ENCODE measurements around the gene SLC25A43.
"Not testable (repeated sequence)": the region's sequence is repeated elsewhere in the genome, so short reads cannot be mapped to it uniquely, and the experiment has no call there.

SLC25A43 gene

GRCh38 chrX:119407681-119408080 is 8.5 kb downstream of the SLC25A43 start:
- DNase-seq (ENCODE audit: low read depth, low spot score): no peak

- no peak for DNase-seq (ENCODE audit: low read depth, low spot score)
Measured at GRCh38 chrX:119410027-119410819, 11.1 kb downstream of the SLC25A43 start.

GRCh38 chrX:119410854-119411253 is 11.7 kb downstream of the SLC25A43 start:
- DNase-seq (ENCODE audit: low read depth, low spot score): no peak

GRCh38 chrX:119411959-119412358 is 12.8 kb downstream of the SLC25A43 start:
- no peak for DNase-seq (ENCODE audit: low read depth, low spot score)

GRCh38 chrX:119417376-119417775 is 18.2 kb downstream of the SLC25A43 start:
- no peak for DNase-seq (ENCODE audit: low read depth, low spot score)

- DNase-seq (ENCODE audit: low read depth, low spot score): no peak
Measured at GRCh38 chrX:119417842-119418241, 18.7 kb downstream of the SLC25A43 start.

GRCh38 chrX:119419146-119419545 is 20.0 kb downstream of the SLC25A43 start:
- no peak for DNase-seq (ENCODE audit: low read depth, low spot score)

- no peak for DNase-seq (ENCODE audit: low read depth, low spot score)
Measured at GRCh38 chrX:119419898-119420297, 20.8 kb downstream of the SLC25A43 start.

GRCh38 chrX:119421016-119421705 is 22.0 kb downstream of the SLC25A43 start:
- no peak for DNase-seq (ENCODE audit: low read depth, low spot score)

GRCh38 chrX:119423631-119424030 is 24.5 kb downstream of the SLC25A43 start:
- no peak for DNase-seq (ENCODE audit: low read depth, low spot score)

- DNase-seq (ENCODE audit: low read depth, low spot score): no peak
Measured at GRCh38 chrX:119424999-119425398, 25.9 kb downstream of the SLC25A43 start.

- no peak for DNase-seq (ENCODE audit: low read depth, low spot score)
Measured at GRCh38 chrX:119427024-119427794, 28.1 kb downstream of the SLC25A43 start.

- no peak for DNase-seq (ENCODE audit: low read depth, low spot score)
Measured at GRCh38 chrX:119427795-119428185, 28.7 kb downstream of the SLC25A43 start.

GRCh38 chrX:119429471-119429870 is 30.3 kb downstream of the SLC25A43 start:
- no peak for DNase-seq (ENCODE audit: low read depth, low spot score)

GRCh38 chrX:119441295-119441694 is 42.2 kb downstream of the SLC25A43 start:
- not testable (repeated sequence) for DNase-seq (ENCODE audit: low read depth, low spot score)

GRCh38 chrX:119442286-119442685 is 43.1 kb downstream of the SLC25A43 start:
- DNase-seq (ENCODE audit: low read depth, low spot score): no peak

- no peak for DNase-seq (ENCODE audit: low read depth, low spot score)
Measured at GRCh38 chrX:119453202-119453601, 54.1 kb downstream of the SLC25A43 start.

GRCh38 chrX:119455264-119455663 is 56.1 kb downstream of the SLC25A43 start:
- DNase-seq (ENCODE audit: low read depth, low spot score): no peak

- DNase-seq (ENCODE audit: low read depth, low spot score): no peak
Measured at GRCh38 chrX:119459181-119459580, 60.0 kb downstream of the SLC25A43 start.

- DNase-seq (ENCODE audit: low read depth, low spot score): no peak
Measured at GRCh38 chrX:119465555-119465954, 66.4 kb downstream of the SLC25A43 start.

- no peak for DNase-seq (ENCODE audit: low read depth, low spot score)
Measured at GRCh38 chrX:119466970-119467369, 67.8 kb downstream of the SLC25A43 start.

- DNase-seq (ENCODE audit: low read depth, low spot score): no peak
Measured at GRCh38 chrX:119467433-119467832, 68.3 kb downstream of the SLC25A43 start.
